Measurements from ENCODE around the gene SCN4B. TPM values are rescaled to one million over a fixed set of nuclear protein-coding genes. Genes with fewer than 3 reads are reported as not detected.
A peak's percentile ranks its signal among the peaks of the same experiment; 100 is the strongest.

SCN4B gene
- total RNA-seq, 1 donor from 2014 or later: 2.5 TPM

GRCh38 chr11:118129471-118130172, 23.0 kb downstream of the SCN4B start:
- peak; percentile 75 for ATAC-seq

- peak; percentile 49 for ATAC-seq
These were observed 23.7 kb downstream of the SCN4B start for GRCh38 chr11:118128721-118129470.

- no peak for ATAC-seq
These were observed 24.3 kb downstream of the SCN4B start for GRCh38 chr11:118128310-118128709.

GRCh38 chr11:118126082-118126838, 26.4 kb downstream of the SCN4B start:
- ATAC-seq: peak; percentile 70

GRCh38 chr11:118124929-118125535, 27.6 kb downstream of the SCN4B start:
- ATAC-seq: no peak

GRCh38 chr11:118120793-118121192, 31.8 kb downstream of the SCN4B start:
- ATAC-seq: no peak

- no peak for ATAC-seq
These were observed 34.6 kb downstream of the SCN4B start for GRCh38 chr11:118117790-118118601.

GRCh38 chr11:118115048-118115447, 37.6 kb downstream of the SCN4B start:
- no peak for ATAC-seq

GRCh38 chr11:118114266-118114665, 38.4 kb downstream of the SCN4B start:
- peak; percentile 18 for ATAC-seq

- ATAC-seq: no peak
These were observed 39.8 kb downstream of the SCN4B start for GRCh38 chr11:118112711-118113430.

GRCh38 chr11:118111744-118112035, 40.9 kb downstream of the SCN4B start:
- ATAC-seq: no peak

GRCh38 chr11:118111019-118111743, 41.4 kb downstream of the SCN4B start:
- ATAC-seq: peak; percentile 81

GRCh38 chr11:118109231-118109630, 43.4 kb downstream of the SCN4B start:
- ATAC-seq: no peak

GRCh38 chr11:118108513-118108912, 44.1 kb downstream of the SCN4B start:
- no peak for ATAC-seq

GRCh38 chr11:118106789-118107335, 45.8 kb downstream of the SCN4B start:
- ATAC-seq: no peak

- ATAC-seq: no peak
These were observed 46.8 kb downstream of the SCN4B start for GRCh38 chr11:118105657-118106305.

GRCh38 chr11:118104491-118104890, 48.1 kb downstream of the SCN4B start:
- ATAC-seq: no peak

GRCh38 chr11:118102721-118103261, 49.8 kb downstream of the SCN4B start:
- no peak for ATAC-seq

- no peak for ATAC-seq
These were observed 51.9 kb downstream of the SCN4B start for GRCh38 chr11:118100691-118101232.

All from esophagus mucosa (tissue), 1 donor.